HL-60/S4 treated with retinoic acid at 250 ng/mL for 4 days and 3 days (cell line): ENCODE data around the gene RTRAF.

Experiments used
- in situ Hi-C: fragments of 300-500 bp; cut with MboI; formaldehyde crosslinking; loops from 2 replicates; pipeline ENCODE4 v1.7.0; 2022; ENCODE audit warnings: low sequenced_read_pairs

Gene RTRAF

DNA sequence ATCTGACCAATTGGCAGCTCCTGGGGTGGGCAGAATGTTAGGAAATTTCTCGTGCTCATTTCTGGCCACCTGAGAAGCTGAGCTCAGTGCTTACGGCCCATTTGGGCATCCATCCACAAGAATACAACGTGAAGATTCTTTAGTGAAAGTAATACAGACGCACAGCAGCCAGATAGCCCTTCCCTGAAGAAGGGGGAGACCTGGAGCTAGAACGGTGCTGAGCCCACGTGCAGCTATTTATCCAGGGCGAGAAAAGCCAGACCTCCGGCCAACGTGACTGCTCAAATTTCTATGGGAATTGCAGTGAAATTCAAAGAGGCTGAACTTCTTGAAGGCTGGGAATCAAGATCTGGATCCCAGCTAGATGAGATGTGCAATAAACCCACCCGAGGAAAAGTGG lies 58.8 kb downstream of the RTRAF start:
- in situ Hi-C loops: no loop called here

DNA sequence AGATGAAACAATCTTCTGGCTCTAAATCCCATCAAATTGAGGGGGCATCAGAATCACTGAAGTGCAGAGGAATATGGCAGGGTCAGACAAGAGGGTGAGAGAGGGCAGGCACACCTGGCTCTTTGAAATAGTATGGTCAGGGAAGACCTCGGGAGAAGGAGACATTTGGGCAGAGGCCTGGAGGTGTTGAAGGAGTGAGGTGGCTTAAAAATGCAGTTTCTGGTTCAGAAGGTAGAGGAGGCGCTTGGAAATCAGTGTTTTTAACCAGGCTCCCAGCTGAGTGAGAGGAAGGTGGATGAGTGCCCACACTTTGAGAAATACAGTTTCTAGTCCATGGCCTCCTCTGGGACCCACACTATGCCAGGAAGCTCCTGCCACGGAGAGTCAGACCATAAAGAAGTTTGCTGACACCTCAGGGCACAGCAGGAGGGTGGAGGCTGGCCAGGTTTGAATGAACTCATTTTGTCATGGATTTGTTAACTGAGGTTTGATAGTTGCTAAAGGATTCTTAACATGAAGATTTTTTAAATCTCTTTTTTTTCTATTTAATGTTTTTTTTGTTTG lies 59.4 kb downstream of the RTRAF start:
- in situ Hi-C loops: no loop called here

DNA sequence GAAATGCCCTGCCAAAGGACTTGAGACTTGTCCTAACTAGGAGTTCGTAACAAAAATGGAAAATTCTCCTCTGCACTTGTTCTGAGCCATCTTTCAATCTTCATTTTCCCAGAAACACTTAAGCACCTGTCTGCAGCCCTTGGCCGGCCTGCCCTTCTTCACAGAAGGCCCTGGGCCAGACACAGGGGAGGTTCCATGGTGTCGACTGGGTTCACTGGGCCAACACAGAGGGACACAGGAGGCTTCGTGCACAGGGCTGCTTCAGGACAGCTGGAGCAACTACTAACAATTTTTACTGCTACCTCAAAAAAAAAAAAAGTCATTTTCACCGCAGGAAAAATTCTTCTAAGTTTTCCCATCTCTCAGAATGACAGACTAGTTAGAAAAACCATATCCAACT lies 59.9 kb downstream of the RTRAF start:
- in situ Hi-C loops: no loop called here

DNA sequence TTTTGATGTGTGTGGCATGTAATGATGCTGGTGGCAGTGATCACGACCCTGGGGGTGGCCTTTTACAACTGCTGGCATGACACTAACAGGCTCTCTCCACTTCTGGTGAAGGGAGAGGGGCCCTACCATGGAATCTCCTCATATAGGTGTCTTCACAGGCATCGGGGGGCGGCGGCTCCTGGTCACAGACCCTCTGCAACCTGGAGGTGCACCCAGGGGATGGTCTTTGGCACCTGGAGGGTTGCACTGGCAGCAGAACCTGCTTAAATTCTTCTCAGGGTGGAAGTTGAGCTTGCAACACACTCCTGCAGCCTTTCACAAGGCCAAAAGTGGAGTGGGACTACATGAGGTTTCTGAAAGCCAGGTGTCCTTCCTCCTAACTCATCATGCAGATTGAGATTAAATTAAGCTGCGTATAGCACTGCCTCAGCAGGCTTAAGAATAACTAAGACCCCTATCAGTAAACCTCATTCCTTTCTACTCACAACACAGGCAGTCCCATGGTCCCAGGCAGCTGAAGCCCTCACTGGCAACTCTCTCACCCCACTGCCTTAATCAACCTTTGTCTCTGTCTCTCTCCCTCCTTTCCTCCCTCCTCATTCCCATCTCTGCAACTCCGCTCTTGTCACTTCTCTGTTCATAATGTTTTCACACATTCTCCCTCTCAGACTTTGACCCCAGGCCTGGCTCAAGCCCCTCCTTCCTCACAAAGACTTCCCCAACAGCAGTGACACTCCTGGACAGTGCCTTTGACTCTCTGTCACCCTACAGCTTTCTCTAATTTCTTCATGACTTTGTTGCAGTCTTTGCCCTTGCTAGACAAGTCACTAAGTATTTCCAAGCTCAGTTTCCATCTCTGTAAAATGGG lies 60.6 kb downstream of the RTRAF start:
- in situ Hi-C loops: no loop called here

DNA sequence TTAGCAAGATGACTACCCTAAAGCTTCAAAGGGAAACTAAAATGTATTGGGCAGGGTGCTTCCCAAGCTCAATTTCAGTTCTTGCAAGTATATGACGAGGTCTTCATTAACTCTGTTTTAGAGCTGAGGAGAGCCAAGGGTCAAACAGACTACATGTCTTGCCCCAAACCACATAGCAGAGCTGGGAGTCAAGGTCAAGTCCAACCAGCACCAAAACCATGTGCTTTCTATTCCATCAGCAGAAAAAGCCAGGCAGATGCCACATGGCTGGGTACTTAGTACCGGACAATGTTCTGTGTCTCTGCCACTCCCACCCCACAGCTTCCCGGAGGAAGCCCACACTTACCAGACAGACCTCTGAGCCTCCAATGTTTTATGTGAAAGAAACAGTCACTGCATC lies 61.9 kb downstream of the RTRAF start:
- in situ Hi-C loops: no loop called here

DNA sequence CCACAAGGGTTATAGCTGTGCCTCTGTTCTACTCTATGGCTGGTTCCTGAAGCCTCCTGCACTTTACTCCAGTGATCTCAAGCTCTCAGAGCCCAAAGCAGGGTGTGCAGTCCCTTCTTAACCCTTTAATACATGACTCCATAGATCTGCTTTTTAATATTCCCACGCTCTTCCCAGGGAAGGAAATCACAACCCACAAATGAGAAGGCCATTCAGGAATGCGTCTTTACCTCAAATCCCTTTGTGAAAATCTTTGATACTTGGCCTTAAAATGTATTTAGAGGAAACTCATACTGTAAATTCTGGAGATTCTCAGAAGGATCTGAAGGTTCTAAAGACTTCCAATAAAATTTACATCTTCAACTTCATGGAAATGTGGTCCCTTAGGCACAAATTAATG lies 62.5 kb downstream of the RTRAF start:
- in situ Hi-C loops: no loop called here

DNA sequence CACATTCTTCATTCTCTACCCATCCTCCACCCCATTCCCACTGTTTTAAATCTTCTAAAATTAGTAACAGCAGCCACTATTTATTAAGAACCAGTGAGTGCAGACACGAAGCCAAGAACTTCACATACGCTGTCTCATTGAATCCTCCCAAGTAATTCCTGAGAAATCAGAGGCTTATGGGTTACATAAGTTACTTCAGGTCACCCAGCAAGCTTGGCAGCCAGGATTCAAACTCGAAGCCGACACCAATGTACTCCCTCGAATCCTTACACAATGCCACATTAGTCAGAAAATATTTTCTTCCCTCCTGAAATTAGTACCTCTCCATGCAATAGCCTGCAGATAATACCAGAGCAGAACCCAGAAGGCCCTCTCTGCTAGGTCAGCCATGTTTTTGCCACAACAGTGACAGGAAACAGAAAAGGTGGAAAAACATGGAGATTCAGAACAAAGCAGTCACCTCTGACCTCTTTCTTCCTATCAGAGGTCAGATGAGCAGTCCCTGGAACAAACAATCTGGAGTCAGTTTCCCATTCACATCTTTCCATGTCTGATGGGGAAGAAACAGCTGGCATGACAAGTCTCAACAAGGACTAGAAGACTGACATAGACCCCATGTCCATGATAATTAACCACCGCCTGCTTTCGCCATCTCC lies 63.1 kb downstream of the RTRAF start:
- in situ Hi-C loops: no loop called here

DNA sequence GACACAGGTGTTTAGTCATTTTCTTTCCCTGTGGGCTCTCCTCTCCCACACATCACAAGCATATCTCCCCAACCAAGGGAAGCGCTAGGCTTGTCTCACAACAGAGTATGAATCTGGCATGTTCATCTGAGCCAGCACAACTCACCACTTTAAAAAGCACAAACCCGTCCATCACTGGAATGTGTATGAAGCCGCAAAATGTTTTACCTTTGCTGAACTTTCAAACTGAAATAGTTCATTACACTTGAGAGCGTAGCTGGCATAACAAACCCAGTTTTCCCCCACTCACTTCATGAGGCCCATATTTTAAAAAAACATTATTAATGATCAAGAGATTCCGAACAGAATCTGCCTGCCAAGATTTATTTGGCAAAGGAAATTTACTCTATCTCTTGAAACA lies 63.7 kb downstream of the RTRAF start:
- in situ Hi-C loops: no loop called here

DNA sequence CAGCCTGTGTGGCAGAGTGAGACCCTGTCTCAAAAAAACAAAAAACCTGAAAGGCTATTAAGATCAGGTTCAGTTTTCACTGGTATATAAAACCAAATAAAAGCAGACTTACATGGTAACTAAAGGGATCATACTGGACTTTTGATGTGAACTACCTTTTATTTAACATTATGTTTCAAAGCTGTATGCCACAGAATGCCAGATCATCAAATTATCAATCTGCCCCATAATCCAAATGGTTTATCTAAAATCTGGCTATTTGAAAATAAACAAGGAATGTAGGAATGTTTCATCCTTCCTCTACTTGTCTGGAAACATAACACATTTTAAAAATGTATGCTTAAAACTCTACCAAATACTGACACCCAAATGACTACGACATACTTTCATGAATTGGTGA lies 65.3 kb downstream of the RTRAF start:
- in situ Hi-C loops: no loop called here

DNA sequence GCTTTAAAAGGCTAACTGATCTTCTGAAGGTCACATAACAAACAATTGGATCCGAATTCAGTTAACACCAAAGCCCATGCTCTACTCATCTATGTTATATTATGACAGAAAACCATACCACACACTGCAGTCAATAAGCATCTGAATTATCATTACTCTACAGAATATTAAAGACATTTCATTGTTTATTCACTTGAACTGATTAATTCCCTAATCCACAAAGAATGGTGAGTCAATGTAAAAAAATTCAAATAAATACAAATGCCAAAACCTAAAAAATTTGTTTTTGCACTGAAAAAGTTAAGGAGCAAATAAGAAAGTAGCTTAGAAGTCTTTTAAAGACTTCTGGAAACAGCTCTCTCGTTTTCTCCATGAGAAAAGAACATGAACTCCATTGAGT lies 65.8 kb downstream of the RTRAF start:
- in situ Hi-C loops: no loop called here

DNA sequence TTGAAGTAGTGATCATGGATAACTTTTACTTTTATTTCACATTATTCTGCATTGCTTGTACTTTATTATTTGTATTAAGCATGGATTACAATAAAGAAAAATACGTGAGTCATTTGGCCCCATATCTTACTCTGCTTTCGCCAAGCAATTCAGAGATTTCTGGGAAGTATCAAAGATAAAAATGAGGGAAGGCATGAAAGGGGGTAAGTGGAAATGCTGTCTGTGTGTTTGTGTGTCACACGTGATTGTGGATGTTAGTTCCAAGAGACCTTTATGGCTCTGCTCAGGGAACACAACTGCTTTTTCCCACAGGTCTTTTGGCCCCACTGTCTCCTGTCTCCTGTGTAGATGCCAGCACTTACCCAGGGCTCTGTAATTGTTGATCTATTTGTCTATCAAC lies 69.0 kb downstream of the RTRAF start:
- in situ Hi-C loops: no loop called here

DNA sequence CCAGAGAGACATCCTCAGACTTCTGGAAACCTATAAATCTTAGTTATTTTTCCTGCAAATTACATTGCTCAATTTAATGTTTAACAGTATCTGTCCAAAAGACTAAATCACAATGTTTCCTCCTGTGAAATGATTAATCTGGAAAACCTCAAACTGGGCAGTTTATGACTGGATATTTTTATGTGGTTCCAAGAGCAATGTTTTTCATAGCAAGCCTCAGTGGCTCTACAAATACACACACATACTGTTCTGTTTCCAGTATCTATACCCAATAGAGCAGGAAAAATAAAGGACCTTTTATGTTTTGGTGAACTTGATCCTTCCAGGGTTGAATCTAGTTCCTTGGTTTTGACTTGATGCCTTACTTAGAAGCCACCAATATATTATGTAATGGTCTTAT lies 70.3 kb downstream of the RTRAF start:
- in situ Hi-C loops: no loop called here

DNA sequence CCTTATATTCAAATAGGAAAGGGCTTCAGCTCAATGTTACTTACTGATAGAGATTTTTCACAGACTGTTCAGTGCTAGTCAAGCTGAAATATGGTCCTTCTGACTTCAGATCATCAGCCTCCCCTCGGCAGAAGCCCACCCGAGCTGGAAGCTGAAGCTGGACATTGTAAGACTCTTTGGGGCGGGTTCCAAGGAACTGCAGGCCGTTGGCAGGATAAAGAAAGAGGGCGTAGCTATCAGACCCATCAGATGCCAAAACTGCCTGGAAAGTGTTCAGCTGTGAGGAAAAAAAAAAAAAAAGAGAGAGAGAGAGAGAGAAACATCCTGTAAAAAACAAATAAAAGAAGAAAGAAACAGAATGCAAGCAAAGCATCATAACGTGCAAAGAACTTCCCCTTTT lies 70.7 kb downstream of the RTRAF start:
- in situ Hi-C loops: no loop called here
